Cardiac septum (tissue), 1 donor: ENCODE data around the gene PANX2. TPM values are rescaled to one million over a fixed set of nuclear protein-coding genes. Genes with fewer than 3 reads are reported as not detected.
A peak's percentile ranks its signal among the peaks of the same experiment; 100 is the strongest.
"Not testable (repeated sequence)": the region's sequence is repeated elsewhere in the genome, so short reads cannot be mapped to it uniquely, and the experiment has no call there.

Source experiments
- DNase-seq: peaks from one replicate; pipeline ENCODE4 v3.0.0-alpha.2; 2020; ENCODE audit warnings: low spot score
- intact Hi-C: fragments of 100-400 bp; cut with DNase I; formaldehyde crosslinking; loops from one replicate; pipeline ENCODE4 v1.14.0; 2022
- total RNA-seq: library from RNA; stranded (reverse); fragmentation: NEBNext Ultra II Directional; extraction: Animal tissue kit (Norgen Biotek cat#: 25700); gene quantifications from one replicate; pipeline ENCODE4 v1.2.1, GENCODE V29; 2021
- donor health status: DM: no; HTN: no; CAD: no.

Gene PANX2
- total RNA-seq, 1 donor from 2014 or later: 0.30 TPM

DNA sequence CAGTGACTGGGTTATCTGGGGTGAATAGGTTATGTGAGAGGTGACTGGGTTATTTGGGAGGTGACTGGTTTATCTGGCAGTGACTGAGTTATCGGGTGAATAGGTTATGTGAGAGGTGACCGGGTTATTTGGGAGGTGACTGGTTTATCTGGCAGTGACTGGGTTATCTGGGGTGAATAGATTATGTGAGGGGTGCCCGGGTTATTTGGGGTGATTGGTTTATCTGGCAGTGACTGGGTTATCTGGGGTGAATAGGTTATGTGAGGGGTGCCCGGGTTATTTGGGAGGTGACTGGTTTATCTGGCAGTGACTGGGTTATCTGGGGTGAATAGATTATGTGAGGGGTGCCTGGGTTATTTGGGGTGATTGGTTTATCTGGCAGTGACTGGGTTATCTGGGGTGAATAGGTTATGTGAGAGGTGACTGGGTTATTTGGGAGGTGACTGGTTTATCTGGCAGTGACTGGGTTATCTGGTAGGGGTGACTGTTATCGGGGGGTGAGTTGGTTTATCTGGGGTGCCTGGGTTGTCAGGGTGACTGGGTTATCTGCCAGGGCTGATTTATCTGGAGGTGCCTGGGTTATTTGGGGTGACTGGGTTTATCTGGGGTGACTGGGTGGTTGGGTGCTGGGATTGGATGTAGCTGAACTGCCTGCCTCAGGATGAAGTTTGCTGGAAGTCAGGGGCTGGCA lies 1.9 kb upstream of the PANX2 start:
- DNase-seq, intact Hi-C loops: not testable (repeated sequence)

- intact Hi-C loops: no loop called here
- no peak for DNase-seq
Observed at GRCh38 chr22:50169181-50169759, 1.3 kb upstream of the PANX2 start.

GRCh38 chr22:50169774-50170341 lies 673 bp upstream of the PANX2 start:
- intact Hi-C loops: no loop called here
- peak; percentile 90 for DNase-seq

- no peak for DNase-seq
- intact Hi-C loops: no loop called here
Observed at GRCh38 chr22:50171319-50171964, 911 bp downstream of the PANX2 start.

- intact Hi-C loops: no loop called here
- DNase-seq: no peak
Observed at GRCh38 chr22:50171965-50172421, 1.5 kb downstream of the PANX2 start.

GRCh38 chr22:50173311-50173982 lies 2.9 kb downstream of the PANX2 start:
- peak; percentile 83 for DNase-seq
- intact Hi-C loops: no loop called here

GRCh38 chr22:50173983-50174355 lies 3.4 kb downstream of the PANX2 start:
- no peak for DNase-seq
- intact Hi-C loops: no loop called here

GRCh38 chr22:50174382-50175190 lies 4.1 kb downstream of the PANX2 start:
- no peak for DNase-seq

DNA sequence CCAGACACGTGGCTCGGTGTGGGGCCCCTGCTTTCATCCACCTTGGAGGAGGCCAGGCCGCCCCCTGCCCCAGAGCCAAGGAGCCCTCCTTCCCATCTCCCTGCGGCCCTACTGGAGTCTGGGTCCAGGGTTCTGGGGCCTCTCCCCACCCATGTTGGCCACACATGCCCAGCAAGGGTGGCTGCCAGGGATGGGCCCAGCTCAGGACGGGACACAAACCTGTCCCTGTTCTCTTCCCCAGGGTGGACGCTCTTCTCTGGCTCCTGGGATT lies 4.6 kb downstream of the PANX2 start:
- DNase-seq: no peak
- intact Hi-C loops: no loop called here

More at GRCh38 chr22:50174382-50175190, 4.1 kb downstream of the PANX2 start:
- intact Hi-C loops: no loop called here

DNA sequence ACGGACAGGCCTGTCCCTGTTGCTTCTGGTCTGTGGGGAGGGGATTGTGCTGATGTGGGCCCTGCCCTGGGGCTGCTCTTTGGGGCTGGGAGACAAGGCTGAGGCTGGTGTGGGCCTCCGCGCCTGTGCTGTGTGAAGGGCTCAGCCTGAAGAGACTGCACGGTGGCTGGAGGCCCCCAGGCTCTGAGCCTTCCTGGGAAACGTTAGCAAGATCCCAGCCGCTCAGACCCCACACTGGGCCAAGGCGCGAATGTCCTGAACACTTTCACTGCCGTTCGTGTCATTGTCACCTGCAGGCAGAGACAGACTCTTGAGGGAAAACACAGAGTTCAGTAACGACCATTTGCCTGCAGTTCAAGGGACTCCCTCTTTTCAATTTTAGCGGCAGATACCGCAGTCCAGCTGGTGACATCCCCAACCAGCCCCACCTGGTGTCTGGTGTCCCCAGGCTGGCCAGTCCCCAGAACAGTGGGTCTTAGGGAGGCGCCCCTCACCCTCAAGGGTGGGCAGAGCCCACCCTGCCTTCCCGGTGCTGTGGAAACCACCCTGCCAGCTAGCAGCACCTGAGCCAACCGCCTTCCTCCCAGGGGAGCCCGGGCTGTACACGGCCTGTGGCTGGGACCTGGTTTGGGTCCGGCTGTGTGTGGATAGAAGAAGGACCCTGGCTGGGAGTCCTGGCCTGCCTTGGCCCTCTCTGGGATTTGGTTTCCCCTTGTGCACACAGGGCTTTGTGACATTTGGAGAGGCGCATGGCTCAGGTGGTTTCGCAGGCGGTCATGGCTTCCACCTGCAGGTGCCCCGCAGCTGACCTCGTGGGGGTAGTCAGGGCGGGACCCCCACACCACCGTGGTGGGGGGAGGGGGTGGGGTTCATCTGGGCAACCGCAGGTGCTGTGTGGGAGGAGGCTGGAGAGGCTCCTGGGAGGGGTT lies 5.7 kb downstream of the PANX2 start:
- DNase-seq: no peak
- intact Hi-C loops: no loop called here

DNA sequence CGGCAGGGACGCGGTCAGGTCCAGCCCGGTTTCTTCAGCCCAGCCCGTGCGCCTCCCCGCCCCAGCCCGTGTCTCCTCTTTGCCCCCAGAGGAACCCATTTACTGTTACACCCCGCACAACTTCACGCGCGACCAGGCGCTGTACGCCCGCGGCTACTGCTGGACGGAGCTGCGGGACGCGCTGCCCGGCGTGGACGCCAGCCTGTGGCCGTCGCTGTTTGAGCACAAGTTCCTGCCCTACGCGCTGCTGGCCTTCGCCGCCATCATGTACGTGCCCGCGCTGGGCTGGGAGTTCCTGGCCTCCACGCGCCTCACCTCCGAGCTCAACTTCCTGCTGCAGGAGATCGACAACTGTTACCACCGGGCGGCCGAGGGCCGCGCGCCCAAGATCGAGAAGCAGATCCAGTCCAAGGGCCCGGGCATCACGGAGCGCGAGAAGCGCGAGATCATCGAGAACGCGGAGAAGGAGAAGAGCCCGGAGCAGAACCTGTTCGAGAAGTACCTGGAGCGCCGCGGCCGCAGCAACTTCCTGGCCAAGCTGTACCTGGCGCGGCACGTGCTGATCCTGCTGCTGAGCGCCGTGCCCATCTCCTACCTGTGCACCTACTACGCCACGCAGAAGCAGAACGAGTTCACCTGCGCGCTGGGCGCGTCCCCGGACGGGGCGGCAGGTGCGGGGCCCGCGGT lies 6.5 kb downstream of the PANX2 start:
- intact Hi-C loops: no loop called here
- DNase-seq: no peak

- no peak for DNase-seq
- intact Hi-C loops: no loop called here
Observed at GRCh38 chr22:50177537-50178470, 7.3 kb downstream of the PANX2 start.

GRCh38 chr22:50178471-50178864 lies 7.9 kb downstream of the PANX2 start:
- DNase-seq: no peak
- intact Hi-C loops: no loop called here

GRCh38 chr22:50178871-50179869 lies 8.6 kb downstream of the PANX2 start:
- no peak for DNase-seq

GRCh38 chr22:50179937-50180726 lies 9.6 kb downstream of the PANX2 start:
- no peak for DNase-seq
- intact Hi-C loops: no loop called here

More at GRCh38 chr22:50178871-50179869, 8.6 kb downstream of the PANX2 start:
- intact Hi-C loops: no loop called here
